Neural progenitor cell (in vitro differentiated cells): Measurements from ENCODE around the gene VAV3.

Experiments used
- EZH2phosphoT487 ChIP-seq: fragments of 200-600 bp; sonication (generic); IDR thresholded peaks from 2 replicates; pipeline ENCODE4 v1.6.1; 2017; ENCODE audit warnings: antibody characterized with exemption
- TF ChIP-seq, protein P1 (sequence below): fragments of 200-600 bp; sonication (generic); IDR thresholded peaks from 2 replicates; pipeline ENCODE4 v1.5.1; 2017; ENCODE audit warnings: antibody characterized with exemption, mild to moderate bottlenecking

DNA sequence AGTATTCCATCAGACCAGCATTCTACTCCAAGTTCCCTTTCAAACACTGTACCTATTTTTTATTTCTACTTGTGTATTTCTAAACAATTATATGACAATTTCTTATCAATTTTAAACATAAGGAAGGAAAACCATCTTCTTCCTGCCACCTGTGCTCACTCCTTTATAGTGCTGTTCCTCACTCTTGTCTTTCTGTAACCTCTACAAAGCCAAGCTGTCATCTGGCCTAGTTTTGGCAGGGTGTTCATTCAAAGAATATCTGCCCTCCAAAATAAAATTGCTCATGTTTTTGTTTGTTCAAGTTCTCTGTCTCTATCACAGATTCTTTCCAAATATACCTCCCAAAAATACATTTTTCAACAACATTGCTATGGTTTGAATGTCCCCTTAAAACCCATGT lies 360.2 kb downstream of the VAV3 start:
- TF ChIP-seq, protein P1, sequence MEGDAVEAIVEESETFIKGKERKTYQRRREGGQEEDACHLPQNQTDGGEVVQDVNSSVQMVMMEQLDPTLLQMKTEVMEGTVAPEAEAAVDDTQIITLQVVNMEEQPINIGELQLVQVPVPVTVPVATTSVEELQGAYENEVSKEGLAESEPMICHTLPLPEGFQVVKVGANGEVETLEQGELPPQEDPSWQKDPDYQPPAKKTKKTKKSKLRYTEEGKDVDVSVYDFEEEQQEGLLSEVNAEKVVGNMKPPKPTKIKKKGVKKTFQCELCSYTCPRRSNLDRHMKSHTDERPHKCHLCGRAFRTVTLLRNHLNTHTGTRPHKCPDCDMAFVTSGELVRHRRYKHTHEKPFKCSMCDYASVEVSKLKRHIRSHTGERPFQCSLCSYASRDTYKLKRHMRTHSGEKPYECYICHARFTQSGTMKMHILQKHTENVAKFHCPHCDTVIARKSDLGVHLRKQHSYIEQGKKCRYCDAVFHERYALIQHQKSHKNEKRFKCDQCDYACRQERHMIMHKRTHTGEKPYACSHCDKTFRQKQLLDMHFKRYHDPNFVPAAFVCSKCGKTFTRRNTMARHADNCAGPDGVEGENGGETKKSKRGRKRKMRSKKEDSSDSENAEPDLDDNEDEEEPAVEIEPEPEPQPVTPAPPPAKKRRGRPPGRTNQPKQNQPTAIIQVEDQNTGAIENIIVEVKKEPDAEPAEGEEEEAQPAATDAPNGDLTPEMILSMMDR, result no peak
- no peak for TF ChIP-seq EZH2phosphoT487
